Measurements from ENCODE around the gene MAP3K14. TPM values are rescaled to one million over a fixed set of nuclear protein-coding genes. Genes with fewer than 3 reads are reported as not detected.

Gene MAP3K14
- total RNA-seq, 1 donor from 2014 or later: 27.8 TPM

DNA sequence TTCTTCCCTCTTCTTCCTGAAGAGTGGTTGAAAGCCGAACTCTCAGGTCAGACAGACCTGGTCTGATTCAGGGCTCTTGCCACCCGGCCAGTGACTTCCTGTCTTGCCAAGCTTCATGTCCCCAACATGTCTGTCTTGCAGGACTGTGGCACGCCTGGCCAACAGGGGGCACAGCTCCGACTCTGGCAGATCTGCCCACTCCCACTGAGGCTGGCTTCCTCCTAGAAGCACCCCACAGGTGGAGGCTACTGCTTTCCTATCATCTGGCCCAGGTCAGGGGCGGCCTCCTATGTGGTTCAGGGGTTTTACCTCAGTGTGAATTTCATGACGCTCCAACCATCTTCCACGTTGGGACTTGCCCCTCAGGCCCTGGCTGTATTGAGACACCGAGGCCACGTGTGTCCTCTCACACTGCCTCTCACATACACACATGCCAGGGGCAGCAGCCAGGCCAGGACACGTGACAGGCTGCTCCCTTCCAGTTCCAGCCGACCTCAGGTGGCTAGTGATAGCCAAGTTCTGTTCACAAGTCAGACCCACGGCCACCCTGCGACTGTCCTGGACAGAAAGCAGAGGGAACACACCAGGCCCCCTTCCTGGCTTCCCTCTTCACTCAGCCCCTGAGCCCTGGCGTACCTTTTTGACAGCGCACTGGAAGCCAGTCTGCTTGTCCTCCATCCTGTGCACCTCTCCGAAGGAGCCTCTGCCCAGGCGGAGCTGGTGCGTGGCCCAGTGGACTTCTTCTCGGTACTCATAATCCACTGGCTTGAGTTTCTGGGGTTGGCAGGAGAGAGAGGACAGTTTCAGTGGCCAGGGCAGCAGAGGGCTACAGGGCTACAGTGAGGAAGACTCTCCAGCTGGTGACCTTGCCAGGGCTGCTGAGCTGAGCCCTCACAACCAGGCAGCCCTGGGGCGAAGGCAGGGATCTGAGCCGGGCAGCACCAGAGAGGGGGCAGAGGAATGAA lies 32.4 kb downstream of the MAP3K14 start:
- intact Hi-C loops (cut with micrococcal nuclease): no loop called here

DNA sequence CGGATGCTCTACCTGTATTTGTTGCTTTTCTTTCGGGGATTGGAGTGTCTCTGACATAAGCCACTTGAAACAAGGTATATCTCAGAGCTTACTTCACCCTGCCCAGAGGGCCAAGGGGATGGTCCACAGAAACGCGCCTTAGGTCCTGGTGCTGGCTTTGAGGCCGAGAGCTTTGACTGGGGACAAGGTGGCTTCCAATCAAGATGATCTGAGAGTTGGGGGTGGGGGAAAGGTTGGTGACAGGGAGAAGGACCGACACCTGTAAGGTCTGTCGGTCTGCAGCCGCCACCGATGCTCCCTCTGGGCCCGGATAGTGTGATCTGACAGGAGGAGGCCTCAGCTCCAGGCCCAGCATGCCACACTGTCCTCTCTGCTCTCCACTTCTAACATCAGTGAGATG lies 33.1 kb downstream of the MAP3K14 start:
- intact Hi-C loops (cut with micrococcal nuclease): no loop called here

DNA sequence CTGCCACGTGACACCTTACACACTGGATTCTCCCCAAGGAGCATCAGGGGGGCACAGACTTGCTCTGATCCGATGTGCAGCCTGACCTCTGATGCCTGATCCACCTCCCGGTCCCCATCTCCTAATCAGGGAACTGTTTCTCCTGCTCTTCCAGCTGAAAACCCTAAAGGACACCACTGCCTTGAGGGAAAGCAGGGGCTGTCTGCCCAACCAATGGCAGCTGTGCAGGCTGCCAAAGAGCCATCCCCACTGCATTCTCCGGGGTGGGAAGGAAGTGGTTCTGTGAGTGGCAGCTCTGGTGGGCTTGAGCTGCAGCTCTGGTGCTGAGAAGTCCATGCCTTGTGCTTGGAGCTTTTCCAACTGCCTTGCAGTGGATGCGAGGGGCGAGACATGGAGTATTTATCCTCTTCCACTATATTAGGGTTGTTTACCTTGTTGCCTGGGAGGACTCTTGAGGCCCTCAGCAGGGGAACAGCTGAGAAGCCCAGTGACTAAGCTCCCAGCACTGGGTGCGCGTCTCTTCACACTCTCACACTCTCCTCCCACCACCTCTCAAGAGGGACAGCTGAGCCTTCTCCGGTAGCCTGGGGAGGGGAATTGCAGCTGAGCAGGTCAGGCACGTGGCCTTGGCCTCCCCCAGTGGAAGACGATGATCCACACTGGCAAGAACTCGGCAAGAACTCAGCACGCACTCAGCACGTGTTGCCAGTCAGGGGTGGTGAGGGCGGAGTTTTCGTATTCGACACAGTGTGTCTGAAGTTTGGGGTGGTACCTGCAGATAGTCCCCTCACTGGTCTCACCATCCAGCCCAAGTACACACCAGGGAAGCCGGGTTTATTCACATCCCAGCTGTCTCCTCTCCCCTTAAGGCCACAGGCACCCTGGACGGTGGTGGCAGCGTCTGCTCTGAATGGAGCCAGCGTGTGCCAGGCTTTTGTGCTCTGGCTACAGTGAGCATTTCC lies 33.9 kb downstream of the MAP3K14 start:
- intact Hi-C loops (cut with micrococcal nuclease): no loop called here

DNA sequence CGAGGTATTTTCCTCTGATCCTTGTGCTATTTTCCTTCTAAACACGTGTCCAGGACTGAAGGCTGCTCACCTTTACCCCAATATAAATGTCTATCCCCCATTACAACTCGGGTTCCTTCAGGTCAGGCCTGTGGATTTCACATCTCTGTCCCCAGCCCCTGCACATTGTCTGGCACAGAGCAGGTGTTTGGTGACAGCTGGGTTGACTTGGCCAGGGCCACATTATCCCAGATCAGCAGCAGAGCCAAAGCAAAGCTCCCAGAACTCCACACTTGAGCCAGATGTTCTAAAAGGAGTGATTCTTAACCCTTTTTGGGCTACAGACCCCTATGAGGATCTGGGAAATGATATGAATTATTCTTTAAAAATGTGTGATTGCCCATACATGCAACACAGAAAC lies 36.9 kb downstream of the MAP3K14 start:
- intact Hi-C loops (cut with micrococcal nuclease): no loop called here

DNA sequence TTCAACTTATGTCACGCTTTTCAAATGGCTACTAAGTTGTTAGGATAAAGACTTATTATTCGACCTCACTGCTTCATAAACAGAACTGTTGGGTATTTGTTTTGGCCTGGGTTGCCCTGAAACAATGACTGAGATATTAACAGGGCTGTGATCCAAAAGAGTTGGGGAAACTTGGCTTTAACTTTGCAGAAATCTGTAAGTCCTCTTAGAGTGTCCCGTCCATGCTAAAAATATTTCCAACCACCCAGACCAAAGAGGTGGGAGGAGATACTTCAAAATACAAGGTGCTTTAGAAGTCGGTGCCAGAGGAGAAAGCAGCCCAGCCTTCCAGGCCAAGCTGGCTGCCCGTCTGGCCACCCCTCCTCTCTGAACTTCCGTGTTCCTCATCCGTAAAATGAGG lies 38.8 kb downstream of the MAP3K14 start:
- intact Hi-C loops (cut with micrococcal nuclease): loop anchor here (1.0 to 2.0 kb wide), 3 partner anchors 39 to 107 kb away; partner anchors contain the start of gene MAP3K14

DNA sequence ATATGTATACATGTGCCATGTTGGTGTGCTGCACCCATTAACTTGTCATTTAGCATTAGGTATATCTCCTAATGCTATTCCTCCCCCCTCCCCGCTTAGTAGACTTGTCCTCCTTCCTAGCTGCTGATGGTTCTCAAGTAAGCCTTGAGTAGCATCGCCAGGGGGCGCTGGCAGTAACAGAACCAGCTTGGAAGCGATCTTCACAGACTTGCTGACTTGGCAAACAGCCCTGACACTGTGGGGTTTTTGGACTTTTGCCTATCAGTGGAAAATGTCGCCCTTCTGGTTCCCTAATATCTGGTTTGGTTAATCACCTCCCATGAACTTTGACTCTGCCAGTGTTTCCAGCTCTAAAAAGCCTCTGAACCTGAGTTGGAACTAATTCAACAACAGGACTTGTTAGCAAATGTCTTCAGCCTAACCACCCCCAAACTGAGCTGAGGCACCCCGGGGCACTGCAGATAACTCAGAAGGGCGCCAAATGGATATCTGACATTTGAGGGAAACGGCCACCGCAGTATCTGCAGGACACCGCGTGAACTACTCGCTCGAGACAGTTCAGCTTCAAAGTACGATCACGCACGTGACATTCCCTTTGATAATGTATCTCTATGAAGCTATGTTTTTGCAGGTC lies 39.5 kb downstream of the MAP3K14 start:
- intact Hi-C loops (cut with micrococcal nuclease): loop anchor here (1.0 to 2.0 kb wide), 3 partner anchors 40 to 108 kb away; partner anchors contain the start of gene MAP3K14

DNA sequence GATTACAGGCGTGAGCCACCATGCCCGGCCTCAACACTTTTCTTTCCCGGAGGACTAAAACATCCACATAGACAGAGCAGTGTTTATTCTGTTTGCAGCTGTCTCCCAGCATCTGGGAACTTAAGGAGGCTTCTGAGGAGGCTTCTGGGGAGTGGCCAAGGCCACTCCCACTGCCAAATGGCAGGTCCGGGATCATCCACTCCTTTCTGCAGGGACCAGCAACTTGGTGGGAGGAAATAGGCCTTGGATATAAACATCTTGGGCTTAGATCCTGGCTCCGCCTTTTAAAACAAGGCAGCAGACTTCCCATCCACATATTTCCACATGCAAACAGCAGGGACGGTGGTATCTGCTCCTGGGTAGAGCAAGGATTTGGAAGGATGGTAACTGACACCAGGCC lies 40.8 kb downstream of the MAP3K14 start:
- intact Hi-C loops (cut with micrococcal nuclease): loop anchor here (2.0 kb wide), 1 partner anchor 57 kb away; no protein-coding TSS in a partner anchor

DNA sequence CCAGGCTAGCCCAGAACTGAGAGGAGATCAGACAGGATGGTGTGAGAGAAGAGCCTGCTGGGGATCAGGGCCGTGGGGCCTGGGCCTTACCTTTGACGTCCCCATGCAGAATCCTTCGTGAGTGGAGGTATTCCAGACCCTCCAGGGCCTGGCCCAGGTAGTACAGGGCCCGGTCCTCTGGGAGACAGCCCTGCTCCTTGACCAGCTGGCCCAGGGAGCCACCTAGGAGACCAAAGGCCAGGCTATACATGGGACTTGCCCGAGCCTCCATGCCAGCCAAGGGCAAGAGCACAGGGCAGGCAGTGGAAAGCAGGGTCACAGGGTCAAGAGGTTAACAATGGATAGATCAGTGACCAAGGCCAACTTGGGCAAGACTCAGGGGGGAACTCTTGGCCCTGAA lies 42.8 kb downstream of the MAP3K14 start:
- intact Hi-C loops (cut with micrococcal nuclease): no loop called here

DNA sequence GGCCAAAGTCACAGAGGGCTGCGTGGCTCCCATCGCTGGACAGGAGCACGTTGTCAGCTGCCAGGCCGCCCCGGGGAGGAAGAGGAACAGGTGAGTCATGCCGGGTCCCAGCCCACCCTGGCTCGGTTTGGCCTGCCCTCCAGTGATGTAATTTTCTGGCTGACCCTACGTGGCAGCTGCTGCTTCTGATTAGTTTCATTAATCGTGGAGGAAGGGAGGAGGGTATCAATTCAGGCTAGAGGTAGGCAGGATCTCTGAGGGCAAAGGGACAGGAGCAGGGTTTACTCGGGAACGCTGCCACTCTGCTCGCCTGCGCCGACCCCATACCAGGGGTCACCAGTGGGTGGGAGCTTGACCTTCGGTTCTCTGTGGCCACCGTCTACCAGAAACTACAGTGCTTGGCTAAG lies 43.3 kb downstream of the MAP3K14 start:
- intact Hi-C loops (cut with micrococcal nuclease): no loop called here

DNA sequence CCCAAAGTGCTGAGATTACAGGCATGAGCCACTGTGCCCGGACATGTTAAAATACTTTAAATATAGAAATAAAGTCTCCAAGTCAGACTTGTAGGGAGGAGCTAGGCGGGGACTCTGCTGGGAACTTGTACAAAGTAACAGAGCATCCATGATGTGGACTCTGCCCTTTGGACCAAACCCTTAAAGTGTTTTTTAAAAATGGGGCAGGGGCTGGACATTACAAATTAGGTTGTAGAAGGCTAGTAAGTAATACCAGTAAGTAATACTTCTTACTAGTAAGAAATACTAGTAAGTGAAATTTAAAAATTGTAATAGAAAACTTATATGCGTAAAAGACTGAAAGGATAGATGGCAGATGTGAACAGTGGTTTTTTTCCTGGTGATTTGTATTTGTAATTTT lies 45.2 kb downstream of the MAP3K14 start:
- intact Hi-C loops (cut with micrococcal nuclease): no loop called here

DNA sequence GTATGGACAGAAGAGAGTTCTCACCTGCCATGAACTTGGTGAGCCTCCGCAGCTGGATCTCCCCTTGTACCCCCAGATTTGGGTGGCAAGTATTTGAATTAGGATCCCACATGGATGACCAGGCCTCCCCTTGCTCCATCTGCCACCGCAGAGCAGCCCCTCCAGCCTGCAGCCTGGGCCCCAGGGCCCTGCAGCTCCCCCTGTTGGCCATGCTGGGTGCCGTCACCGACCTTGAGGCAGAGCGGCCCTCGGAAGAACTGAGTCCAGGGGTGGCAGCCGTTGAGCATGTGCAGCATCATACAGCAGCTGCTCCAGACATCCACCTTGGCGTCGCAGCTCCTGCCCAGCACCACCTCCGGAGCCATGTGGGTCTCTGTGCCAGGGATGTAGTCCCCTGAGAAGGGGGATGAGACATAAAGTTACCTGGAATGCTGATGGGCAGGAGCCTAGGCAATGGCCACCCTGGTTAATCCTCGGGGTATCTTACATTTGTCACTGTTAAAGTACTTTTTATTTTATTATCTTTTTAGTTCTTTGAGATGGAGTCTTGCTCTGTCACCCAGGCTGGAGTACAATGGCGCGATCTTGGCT lies 45.9 kb downstream of the MAP3K14 start:
- intact Hi-C loops (cut with micrococcal nuclease): no loop called here

DNA sequence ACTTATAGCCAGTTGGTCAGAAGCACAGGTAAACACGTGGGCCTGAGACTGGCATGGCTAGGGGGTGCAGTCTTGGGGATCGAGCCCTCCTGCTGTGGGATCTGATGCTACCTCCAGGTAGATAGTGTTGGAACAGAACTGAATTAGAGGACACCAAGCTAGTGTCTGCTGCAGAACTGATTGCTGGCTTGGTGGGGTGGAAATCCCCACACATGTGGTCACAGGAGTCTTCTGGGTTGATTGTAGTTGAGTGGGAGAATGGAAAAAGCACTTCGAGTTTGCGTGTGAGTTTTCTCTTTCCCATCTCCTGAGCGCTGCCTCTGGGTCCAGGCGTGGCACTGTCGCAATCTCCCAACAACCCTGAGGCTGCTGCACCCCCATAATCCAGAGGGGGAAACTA lies 46.9 kb downstream of the MAP3K14 start:
- intact Hi-C loops (cut with micrococcal nuclease): no loop called here

DNA sequence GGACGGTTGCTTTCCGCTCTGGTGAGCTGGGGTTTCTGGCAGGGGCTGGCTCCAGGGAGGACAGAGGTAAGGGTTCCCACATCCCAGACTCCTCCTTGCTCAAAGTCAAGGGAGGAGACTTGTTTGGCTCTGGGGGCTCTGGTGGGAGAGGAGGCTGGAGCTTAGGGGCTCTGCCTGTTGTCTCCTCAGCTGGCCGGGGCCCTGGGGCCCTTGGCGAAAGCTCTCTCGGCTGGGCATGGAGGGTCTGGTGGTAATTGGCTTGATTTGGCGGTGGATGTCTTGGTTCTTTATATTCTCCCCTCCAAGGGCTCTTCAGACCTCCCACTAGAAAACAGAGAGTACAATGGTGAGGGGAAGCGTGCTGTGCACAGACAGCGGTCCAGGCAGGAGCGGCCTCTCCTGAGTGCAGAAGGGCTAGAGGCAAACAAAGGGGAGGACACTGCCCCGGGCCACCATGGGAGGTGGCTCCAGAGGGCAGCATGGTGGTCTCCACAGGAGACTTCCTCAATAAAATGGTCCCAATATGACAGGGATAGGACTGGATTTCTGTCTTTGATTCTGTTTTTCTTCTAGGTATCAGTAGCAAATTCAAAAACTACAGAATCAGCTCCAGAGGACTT lies 49.3 kb downstream of the MAP3K14 start:
- intact Hi-C loops (cut with micrococcal nuclease): no loop called here

DNA sequence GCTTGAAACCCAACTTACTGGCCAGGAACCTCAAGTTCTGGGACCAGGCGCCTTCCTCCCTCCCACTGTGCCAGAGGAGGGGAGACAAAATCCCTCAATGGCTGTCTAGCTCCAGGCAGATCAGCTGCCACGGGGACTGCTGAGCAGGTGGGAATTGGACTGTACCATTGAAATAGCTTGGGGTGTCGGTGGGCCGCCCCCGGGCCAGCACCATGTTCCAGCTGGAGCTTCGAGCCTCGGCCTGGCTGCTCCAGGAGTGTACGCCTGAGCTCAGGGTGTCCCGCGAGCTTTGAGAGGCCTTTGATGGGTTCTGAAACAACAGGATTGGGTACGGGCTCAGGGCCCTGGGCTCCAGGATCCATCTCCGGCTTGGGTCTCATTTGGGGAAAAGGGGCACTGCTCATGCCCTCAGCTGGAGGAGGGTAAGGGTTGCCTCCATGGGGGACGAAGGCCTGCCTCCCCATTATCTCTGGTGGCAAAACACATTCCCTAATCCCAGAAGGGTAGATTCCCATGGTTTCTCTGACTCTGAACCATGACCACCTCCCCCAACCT lies 50.4 kb downstream of the MAP3K14 start:
- intact Hi-C loops (cut with micrococcal nuclease): no loop called here

DNA sequence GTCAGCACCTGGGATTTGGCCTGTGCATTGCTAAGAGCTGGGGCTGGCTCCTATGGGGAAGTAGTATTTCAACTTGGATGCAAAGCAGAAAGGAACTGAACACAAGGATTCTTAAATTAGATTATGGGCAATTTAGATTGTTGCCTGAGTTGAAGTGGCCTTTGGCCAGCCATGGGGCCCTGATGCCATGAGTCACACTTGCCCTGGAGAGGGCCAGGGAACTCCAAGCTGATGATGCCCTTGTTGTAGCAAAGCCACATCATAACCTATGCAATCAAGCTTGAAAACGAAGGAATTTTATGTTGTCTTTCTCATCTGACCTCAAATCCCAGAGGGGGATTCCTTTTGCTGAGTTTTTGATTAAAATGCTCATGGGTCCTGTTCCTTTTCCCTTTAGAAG lies 51.0 kb downstream of the MAP3K14 start:
- intact Hi-C loops (cut with micrococcal nuclease): no loop called here

DNA sequence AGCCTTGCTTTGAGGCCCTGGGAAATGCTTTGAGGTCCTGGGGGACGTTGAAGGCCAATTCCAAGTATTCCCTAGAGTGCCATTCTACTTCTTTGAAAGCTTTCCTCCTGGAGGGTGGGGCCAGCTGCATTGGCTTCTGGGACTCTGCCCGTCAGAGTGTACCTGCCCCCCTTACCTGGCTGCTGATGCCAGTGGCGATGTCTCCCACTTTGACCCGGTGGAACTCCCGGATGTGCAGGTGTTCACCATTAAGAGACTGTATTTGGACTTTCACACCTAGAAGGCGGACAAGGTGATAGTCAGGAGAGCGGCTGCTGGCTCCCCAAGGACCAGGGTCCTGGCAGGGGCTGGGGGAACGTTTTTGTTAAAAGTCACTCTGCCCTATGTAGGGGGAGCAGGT lies 51.8 kb downstream of the MAP3K14 start:
- intact Hi-C loops (cut with micrococcal nuclease): no loop called here

DNA sequence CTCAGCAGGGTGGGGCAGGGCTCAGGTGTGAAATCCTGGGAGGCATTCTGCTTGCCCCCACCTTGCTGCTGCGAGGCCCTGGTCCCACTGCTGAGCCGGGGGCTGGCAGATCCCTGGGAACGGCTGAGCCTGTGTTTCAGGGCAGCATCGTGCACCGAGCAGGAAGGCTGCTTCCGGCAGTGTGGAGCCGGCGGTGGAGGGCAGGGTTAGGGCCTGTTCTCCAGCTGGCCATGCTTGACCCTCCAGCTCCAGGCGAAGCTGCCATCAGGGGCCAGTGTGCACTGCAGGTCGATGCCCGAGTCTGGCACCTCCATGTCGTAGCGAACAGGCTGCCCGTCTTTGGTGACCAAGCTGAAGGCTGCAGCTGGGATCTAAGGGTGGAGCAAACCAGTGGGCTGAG lies 52.4 kb downstream of the MAP3K14 start:
- intact Hi-C loops (cut with micrococcal nuclease): no loop called here

DNA sequence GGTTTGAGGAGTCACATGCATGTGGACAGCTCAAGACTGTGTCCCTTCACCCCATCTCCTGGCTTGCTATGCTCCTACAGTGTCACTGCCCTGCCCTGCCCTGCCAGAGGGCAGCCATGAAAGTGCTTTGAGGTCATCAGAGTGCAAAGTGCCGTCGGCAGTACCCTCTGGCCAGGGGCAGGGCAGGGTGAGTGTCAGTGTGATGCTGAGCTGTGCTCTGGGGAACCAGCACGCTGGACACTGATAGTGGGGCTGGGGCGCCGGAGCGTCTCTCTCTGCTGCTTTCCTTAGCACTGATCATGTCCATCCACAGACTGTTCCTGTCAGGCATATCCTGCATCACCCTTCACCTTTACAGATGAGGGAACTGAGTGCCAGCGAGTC lies 53.4 kb downstream of the MAP3K14 start:
- intact Hi-C loops (cut with micrococcal nuclease): no loop called here

DNA sequence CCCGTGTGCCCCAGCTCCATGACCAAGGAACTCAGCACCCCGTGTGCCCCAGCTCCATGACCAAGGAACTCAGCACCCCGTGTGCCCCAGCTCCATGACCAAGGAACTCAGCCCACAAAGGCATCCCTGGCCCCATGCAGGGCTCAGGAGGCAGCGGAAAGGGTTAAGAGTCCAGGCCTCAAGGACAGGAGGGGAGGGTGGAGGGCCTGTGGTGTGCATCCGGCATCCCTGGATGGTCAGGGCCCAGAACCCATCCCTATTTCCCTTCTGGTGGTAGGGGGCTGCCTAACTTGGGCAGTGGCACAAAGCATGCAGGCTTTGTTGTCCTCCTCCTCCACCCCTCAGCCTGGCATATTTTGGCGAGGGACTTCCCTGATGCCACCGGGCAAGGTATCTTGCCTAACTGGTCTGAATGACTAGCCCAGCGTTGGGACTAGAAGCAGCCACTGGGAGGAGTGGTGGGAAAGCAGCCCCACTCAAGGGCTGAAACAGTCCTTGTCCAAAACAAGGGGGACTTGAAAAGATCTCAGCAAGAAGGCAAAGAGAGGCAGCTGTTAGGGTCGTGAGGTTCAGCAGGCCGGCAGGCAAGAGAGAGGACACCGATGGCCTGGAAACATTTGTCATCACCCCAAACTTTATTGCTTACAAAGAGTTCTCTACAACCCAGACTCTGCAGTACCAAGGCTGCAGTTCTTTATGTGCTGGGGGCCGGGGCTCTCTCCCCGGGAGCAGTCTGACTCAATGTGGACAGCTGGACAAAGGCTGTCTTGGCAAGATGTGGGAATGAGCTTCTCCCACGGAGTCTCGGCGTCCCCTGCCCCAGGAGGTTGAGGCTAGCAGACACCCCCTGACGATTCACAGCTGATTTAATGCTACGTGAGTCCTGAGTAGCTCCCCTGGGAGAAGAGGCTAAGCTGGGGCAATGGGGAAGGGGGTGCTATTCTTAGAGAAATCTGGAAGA lies 54.0 kb downstream of the MAP3K14 start:
- intact Hi-C loops (cut with micrococcal nuclease): no loop called here

Data from T-helper 2 cell treated with Interferon-gamma antibody and Interleukin-4, amounts not matched to agents 100 ng/mL and 5 ng/mL, for 36 hours (primary cell).